A549 (cell line): ENCODE measurements around the gene HBG1. TPM values are rescaled to one million over a fixed set of nuclear protein-coding genes. Genes with fewer than 3 reads are reported as not detected.

ENCODE experiments used
- ATAC-seq, 2 experiments: fragments of 200-7000 bp in 1 of 2; fragments of >200 bp in 1 of 2; cut with Nextera tagmentation in 1 of 2; cut with Tn5 transposase in 1 of 2; 3 replicates each; pipeline versions ENCODE4 v1.8.0 to v1.9.1; 2018 to 2020; ENCODE audit warnings: mild to moderate bottlenecking in 1 of 2, moderate library complexity in 1 of 2
- CTCF ChIA-PET: fragments of 300-600 bp; sonication (Branson Sonifier 250); formaldehyde crosslinking; extraction: SDS; loops from one replicate; lab custom pipeline; 2021; ENCODE audit warnings: antibody characterized with exemption, inconsistent platforms; lab: Yijun Ruan, JAX
- POLR2A ChIA-PET: fragments of 350-600 bp; formaldehyde crosslinking; extraction: SDS; loops from one replicate; lab custom pipeline; 2021; ENCODE audit warnings: antibody characterized with exemption, inconsistent platforms; lab: Yijun Ruan, JAX
- DNase-seq, 2 experiments: peaks; one replicate each; pipeline versions ENCODE4 v3.0.0 to v3.0.0-alpha.2; 2011 to 2016; ENCODE audit warnings: low read depth in 1 of 2, low spot score in 1 of 2
- FAIRE-seq: peaks from 2 replicates; lab custom pipeline; 2011; peaks lifted over from hg19 to GRCh38; lab: Jason Lieb, UNC
- H3K27ac ChIP-seq, 2 experiments: fragments of >200 bp; sonication (Bioruptor Twin); formaldehyde crosslinking; 3 replicates each; pipeline ENCODE4 v1.5.1; 2016 to 2017
- H3K4me1 ChIP-seq: fragments of >200 bp; sonication (Bioruptor Twin); formaldehyde crosslinking; 3 replicates; pipeline ENCODE4 v1.6.1; 2016
- H3K4me2 ChIP-seq: fragments of >200 bp; sonication (Bioruptor Twin); formaldehyde crosslinking; 3 replicates; pipeline ENCODE4 v1.6.1; 2016
- H3K4me3 ChIP-seq: fragments of >200 bp; sonication (Bioruptor Twin); formaldehyde crosslinking; 3 replicates; pipeline ENCODE4 v1.5.1; 2016
- H3K9me3 ChIP-seq: fragments of >200 bp; sonication (Bioruptor Twin); formaldehyde crosslinking; 3 replicates; pipeline ENCODE4 v1.6.1; 2016
- CBX8 ChIP-seq: fragments of 200-600 bp; sonication (generic); IDR thresholded peaks from 2 replicates; pipeline ENCODE4 v1.6.1; 2016
- CHD4 ChIP-seq: fragments of 200-600 bp; sonication (generic); IDR thresholded peaks from 2 replicates; pipeline ENCODE4 v1.6.1; 2016; ENCODE audit warnings: antibody characterized with exemption, mild to moderate bottlenecking, borderline replicate concordance
- E2F6 ChIP-seq: IDR thresholded peaks from 2 replicates; pipeline ENCODE4 v1.6.1; 2012; ENCODE audit warnings: low read depth, borderline replicate concordance
- ELK1 ChIP-seq: fragments of 150-350 bp; IDR thresholded peaks from 2 replicates; pipeline ENCODE4 v1.6.1; 2014; ENCODE audit warnings: low read depth, mild to moderate bottlenecking, low read length
- ESRRA ChIP-seq: fragments of 150-350 bp; IDR thresholded peaks from 2 replicates; pipeline ENCODE4 v1.6.1; 2014; ENCODE audit warnings: mild to moderate bottlenecking, low read length, borderline replicate concordance
- FOSL2 ChIP-seq, 2 experiments: fragments of 450-650 bp in 1 of 2; fragments of >200 bp in 1 of 2; sonication (Bioruptor Twin) in 1 of 2; formaldehyde crosslinking; IDR thresholded peaks; 2 replicates each; pipeline versions ENCODE4 v1.5.0 to v1.6.1; 2016 to 2020; ENCODE audit warnings: mild to moderate bottlenecking in 1 of 2, moderate library complexity in 1 of 2
- GATA3 ChIP-seq: IDR thresholded peaks from 2 replicates; pipeline ENCODE4 v1.6.1; 2012; ENCODE audit warnings: borderline replicate concordance
- HDAC2 ChIP-seq: fragments of 200-600 bp; sonication (generic); IDR thresholded peaks from 2 replicates; pipeline ENCODE4 v1.6.1; 2016
- HES2 ChIP-seq: fragments of >200 bp; sonication (Bioruptor Twin); formaldehyde crosslinking; IDR thresholded peaks from 2 replicates; pipeline ENCODE4 v1.6.1; 2016
- HEYL ChIP-seq: fragments of 250-450 bp; sonication (Bioruptor Pico); IDR thresholded peaks from 2 replicates; pipeline ENCODE4 v1.8.0; 2021; ENCODE audit warnings: mild to moderate bottlenecking, moderate library complexity
- HOXB5 ChIP-seq: fragments of 250-450 bp; sonication (Bioruptor Pico); IDR thresholded peaks from 2 replicates; pipeline ENCODE4 v1.5.0; 2020; ENCODE audit warnings: mild to moderate bottlenecking, moderate library complexity
- KDM5A ChIP-seq: fragments of 200-600 bp; sonication (generic); IDR thresholded peaks from 2 replicates; pipeline ENCODE4 v1.6.1; 2016; ENCODE audit warnings: antibody characterized with exemption, mild to moderate bottlenecking
- MAZ ChIP-seq: fragments of 150-350 bp; IDR thresholded peaks from 2 replicates; pipeline ENCODE4 v1.6.1; 2014; ENCODE audit warnings: antibody characterized with exemption, low read depth, low read length, borderline replicate concordance
- MYC ChIP-seq: IDR thresholded peaks from 2 replicates; pipeline ENCODE4 v1.6.1; 2012; ENCODE audit warnings: mild to moderate bottlenecking, inconsistent platforms, low read length, improper control_type of control experiment, borderline replicate concordance
- PBX3 ChIP-seq: IDR thresholded peaks from 2 replicates; pipeline ENCODE4 v1.6.1; 2012
- PHF8 ChIP-seq: fragments of 200-600 bp; sonication (generic); IDR thresholded peaks from 2 replicates; pipeline ENCODE4 v1.6.1; 2016; ENCODE audit warnings: low read depth, mild to moderate bottlenecking, antibody characterized with exemption, moderate library complexity, borderline replicate concordance
- RAD21 ChIP-seq, 2 experiments: fragments of >200 bp in 1 of 2; sonication (Bioruptor Twin) in 1 of 2; formaldehyde crosslinking in 1 of 2; IDR thresholded peaks in 1 of 2; conservative IDR thresholded peaks in 1 of 2; 2 replicates in 1 of 2; 3 replicates in 1 of 2; pipeline ENCODE4 v1.6.1; 2012 to 2018; ENCODE audit warnings: inconsistent platforms in 1 of 2
- SMC3 ChIP-seq: fragments of >200 bp; sonication (Bioruptor Twin); formaldehyde crosslinking; IDR thresholded peaks from 3 replicates; pipeline ENCODE4 v1.6.1; 2018; ENCODE audit warnings: inconsistent platforms
- TFCP2L1 ChIP-seq: fragments of 250-450 bp; sonication (Bioruptor Pico); IDR thresholded peaks from 2 replicates; pipeline ENCODE4 v1.5.0; 2021; ENCODE audit warnings: mild to moderate bottlenecking
- TP53 ChIP-seq: fragments of 250-450 bp; sonication (Bioruptor Pico); IDR thresholded peaks from 2 replicates; pipeline ENCODE4 v1.5.0; 2021; ENCODE audit warnings: mild to moderate bottlenecking, moderate library complexity
- ZFP36 ChIP-seq: fragments of 450-650 bp; IDR thresholded peaks from 2 replicates; pipeline ENCODE4 v1.6.1; 2014; ENCODE audit warnings: borderline replicate concordance; ENCODE audit not compliant: partially characterized antibody
- ZSCAN20 ChIP-seq: fragments of 250-450 bp; sonication (Bioruptor Pico); IDR thresholded peaks from 2 replicates; pipeline ENCODE4 v1.8.0; 2022; ENCODE audit warnings: mild to moderate bottlenecking, moderate library complexity
- WGBS: methylation state at CpG from one replicate; pipeline ENCODE4 v1.1.6; 2017; ENCODE audit errors: missing lambda C conversion rate; 5-methylcytosine and 5-hydroxymethylcytosine counted together
- polyA plus RNA-seq, 4 experiments: library from polyadenylated mRNA; depleted of rRNA in 3 of 4; stranded (reverse); fragments of >200 nt; fragmentation: RNase III in 1 of 4; extraction: RNeasy Plus Mini Kit Qiagen cat#74134 plus additional on column Dnase treatment in 1 of 4; gene quantifications; 2 replicates in 3 of 4; 3 replicates in 1 of 4; pipeline ENCODE4 v1.2.3, GENCODE V29; 2011 to 2017
- TF ChIP-seq, protein P1 (sequence below): fragments of 250-450 bp; sonication (Bioruptor Pico); IDR thresholded peaks from 2 replicates; pipeline ENCODE4 v1.5.0; 2020; ENCODE audit warnings: low read depth, mild to moderate bottlenecking, moderate library complexity
- TF ChIP-seq, protein P2 (sequence below): fragments of 450-650 bp; IDR thresholded peaks from 2 replicates; pipeline ENCODE4 v1.6.1; 2014; ENCODE audit warnings: antibody characterized with exemption

HBG1 gene
- polyA plus RNA-seq, 2 of the 4 experiments (the other 2 are of a cell fraction), result not detected

DNA sequence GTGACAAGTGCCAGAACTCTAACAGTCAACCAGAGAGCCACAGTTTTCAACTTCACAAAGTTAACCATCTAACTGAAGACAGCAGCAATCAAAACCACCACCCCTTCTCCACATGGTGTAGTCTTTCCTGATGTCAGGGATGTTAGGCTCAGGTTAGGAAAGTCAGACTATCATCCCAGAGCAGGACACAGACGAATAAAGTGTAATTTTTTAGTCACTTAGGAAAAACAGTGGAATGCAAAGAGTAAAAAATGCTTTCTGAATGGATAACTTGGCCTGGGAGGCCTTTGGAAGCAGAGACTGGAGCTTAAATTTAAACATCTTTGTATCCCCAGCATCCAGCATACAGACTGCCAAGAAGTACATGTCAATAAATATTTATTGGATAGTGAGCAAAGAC, 36.7 kb upstream of the HBG1 start:
- 17% methylated on average over 1 of the region's 1 CpG for WGBS
- Histone ChIP-seq H3K9me3 (no peaks in the 10 kb centered on the region), H3K27ac (no peak overlapping the region), H3K4me2 (no peak overlapping the region), H3K4me3 (no peak overlapping the region), H3K4me1 (peaks cover 2% of the 10 kb centered on the region)
- FAIRE-seq, result no peak
- ATAC-seq, result no peak
- POLR2A ChIA-PET, result no interaction called here
- TF ChIP-seq PHF8, result no peak
- TF ChIP-seq, all 56 proteins: peak for 0
- no peak for DNase-seq
- CTCF ChIA-PET, result interaction anchor here (0.7 to 1.4 kb wide), 2 partner anchors 56 to 82 kb away, joined by 3 read pairs; no protein-coding TSS in a partner anchor

GRCh38 chr11:5285703-5286340, 36.2 kb upstream of the HBG1 start:
- Histone ChIP-seq H3K4me1 (peaks cover 7% of the 10 kb centered on the region), H3K27ac (no peak overlapping the region), H3K4me3 (no peak overlapping the region), H3K9me3 (no peaks in the 10 kb centered on the region), H3K4me2 (no peak overlapping the region)
- ChIA-PET POLR2A (no interaction called here), CTCF (no interaction called here)
- TF ChIP-seq PBX3 (no peak), CBX8 (no peak), HEYL (no peak), ESRRA (no peak), TP53 (CRISPR knock-in tag) (no peak), SMC3 (no peak), E2F6 (no peak), RAD21 (conservative IDR thresholded peaks at IDR 0.05 in 1 of 2, IDR thresholded peaks at IDR 0.05 in 1 of 2) (no peak)
- ATAC-seq (no peak), FAIRE-seq (no peak), DNase-seq (no peak)
- WGBS, result 78% methylated on average over 4 of the region's 4 CpGs

DNA sequence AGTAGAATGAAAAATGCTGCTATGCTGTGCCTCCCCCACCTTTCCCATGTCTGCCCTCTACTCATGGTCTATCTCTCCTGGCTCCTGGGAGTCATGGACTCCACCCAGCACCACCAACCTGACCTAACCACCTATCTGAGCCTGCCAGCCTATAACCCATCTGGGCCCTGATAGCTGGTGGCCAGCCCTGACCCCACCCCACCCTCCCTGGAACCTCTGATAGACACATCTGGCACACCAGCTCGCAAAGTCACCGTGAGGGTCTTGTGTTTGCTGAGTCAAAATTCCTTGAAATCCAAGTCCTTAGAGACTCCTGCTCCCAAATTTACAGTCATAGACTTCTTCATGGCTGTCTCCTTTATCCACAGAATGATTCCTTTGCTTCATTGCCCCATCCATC, 35.0 kb upstream of the HBG1 start:
- Histone ChIP-seq H3K4me3 (no peak overlapping the region), H3K9me3 (no peaks in the 10 kb centered on the region), H3K27ac (no peak overlapping the region), H3K4me1 (peaks cover 18% of the 10 kb centered on the region), H3K4me2 (no peak overlapping the region)
- DNase-seq (no peak), FAIRE-seq (no peak), ATAC-seq (no peak)
- POLR2A ChIA-PET, result no interaction called here
- TF ChIP-seq, protein P1, sequence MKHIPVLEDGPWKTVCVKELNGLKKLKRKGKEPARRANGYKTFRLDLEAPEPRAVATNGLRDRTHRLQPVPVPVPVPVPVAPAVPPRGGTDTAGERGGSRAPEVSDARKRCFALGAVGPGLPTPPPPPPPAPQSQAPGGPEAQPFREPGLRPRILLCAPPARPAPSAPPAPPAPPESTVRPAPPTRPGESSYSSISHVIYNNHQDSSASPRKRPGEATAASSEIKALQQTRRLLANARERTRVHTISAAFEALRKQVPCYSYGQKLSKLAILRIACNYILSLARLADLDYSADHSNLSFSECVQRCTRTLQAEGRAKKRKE (CRISPR knock-in tag), result no peak
- TF ChIP-seq ELK1, result no peak
- no peak for TF ChIP-seq HDAC2
- TF ChIP-seq HOXB5 (CRISPR knock-in tag), result no peak
- CTCF ChIA-PET, result interaction anchor here (1.8 kb wide), 1 partner anchor 81 kb away, joined by 5 read pairs; no protein-coding TSS in a partner anchor
- 94% methylated on average over 2 of the region's 2 CpGs for WGBS

DNA sequence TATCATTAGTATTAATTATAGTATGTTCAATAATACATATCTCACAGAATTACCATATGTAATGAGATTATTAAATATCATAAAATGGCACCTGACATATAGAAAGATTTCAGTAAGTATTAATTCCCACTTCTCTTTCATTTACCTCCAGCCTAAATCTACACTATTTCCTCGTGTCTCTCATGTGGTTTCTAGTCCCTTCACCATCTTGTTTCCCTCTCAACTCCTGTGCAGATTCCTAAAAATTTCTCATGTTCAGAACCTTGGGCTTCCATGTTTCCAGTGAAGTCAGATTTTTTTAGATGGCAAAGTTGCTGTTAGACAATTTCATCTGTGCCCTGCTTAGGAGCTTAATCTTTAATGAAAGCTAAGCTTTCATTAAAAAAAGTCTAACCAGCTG, 34.2 kb upstream of the HBG1 start:
- ATAC-seq (no peak), FAIRE-seq (no peak), DNase-seq (no peak)
- ChIA-PET POLR2A (no interaction called here), CTCF (interaction anchor here (1.8 kb wide), 1 partner anchor 80 kb away, joined by 5 read pairs; no protein-coding TSS in a partner anchor)
- H3K9me3 ChIP-seq, result no peaks in the 10 kb centered on the region
- H3K4me2 ChIP-seq, result no peak overlapping the region
- peaks cover 18% of the 10 kb centered on the region for H3K4me1 ChIP-seq
- H3K27ac ChIP-seq, result no peak overlapping the region
- WGBS, result 48% methylated on average over 1 of the region's 1 CpG
- no peak overlapping the region for H3K4me3 ChIP-seq
- TF ChIP-seq CHD4 (no peak), KDM5A (no peak), MYC (no peak), TFCP2L1 (no peak), GATA3 (no peak), MAZ (no peak), ZFP36 (no peak), ESRRA (no peak), HEYL (no peak), ZSCAN20 (CRISPR knock-in tag) (no peak), FOSL2 (IDR thresholded peaks at IDR 0.05) (no peak), FOSL2 (CRISPR knock-in tag; IDR thresholded peaks at IDR 0.05) (no peak), HES2 (no peak)
- TF ChIP-seq, protein P2, sequence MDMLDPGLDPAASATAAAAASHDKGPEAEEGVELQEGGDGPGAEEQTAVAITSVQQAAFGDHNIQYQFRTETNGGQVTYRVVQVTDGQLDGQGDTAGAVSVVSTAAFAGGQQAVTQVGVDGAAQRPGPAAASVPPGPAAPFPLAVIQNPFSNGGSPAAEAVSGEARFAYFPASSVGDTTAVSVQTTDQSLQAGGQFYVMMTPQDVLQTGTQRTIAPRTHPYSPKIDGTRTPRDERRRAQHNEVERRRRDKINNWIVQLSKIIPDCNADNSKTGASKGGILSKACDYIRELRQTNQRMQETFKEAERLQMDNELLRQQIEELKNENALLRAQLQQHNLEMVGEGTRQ, result no peak
